Measurements from ENCODE around the gene MARK1.

The MARK1 gene

GRCh38 chr1:220527908-220528678 lies at the start of gene MARK1:
Gene MARK1, plus strand, starts transcription at chr1:220528136. Its CDS starts 687 bp downstream, at chr1:220528823.
- H3K27ac ChIP-seq, result peak within 1 kb of the TSS; percentile 56
- H3K9ac ChIP-seq, result no peak within 1 kb of the TSS
- H3K4me2 ChIP-seq (ENCODE audit: low read length), result peak within 1 kb of the TSS; percentile 85
- no peak for TF ChIP-seq CTCF (IDR thresholded peaks at IDR 0.05)
- no peaks in the 10 kb centered on the region for H3K27me3 ChIP-seq (ENCODE audit: control insufficient read depth, insufficient read depth, low read length)
- no peaks in the 10 kb centered on the region for H3K79me2 ChIP-seq
- H2AFZ ChIP-seq, result peak within 1 kb of the TSS; percentile 96
- no peaks in the 10 kb centered on the region for H3K9me3 ChIP-seq (ENCODE audit: control insufficient read depth, low read length)
- no peaks in the 10 kb centered on the region for H3K4me1 ChIP-seq
- no peaks in the 10 kb centered on the region for H3K36me3 ChIP-seq (ENCODE audit: control insufficient read depth, insufficient read depth, low read length)
- H3K4me3 ChIP-seq (ENCODE audit: low read depth, low read length), result peak within 1 kb of the TSS; percentile 79

- Histone ChIP-seq H3K79me2 (no peaks in the 10 kb centered on the region), H3K9me3 (ENCODE audit: control insufficient read depth, low read length) (no peaks in the 10 kb centered on the region), H3K27ac (no peak overlapping the region), H3K9ac (no peak overlapping the region), H3K4me1 (no peaks in the 10 kb centered on the region), H3K4me3 (ENCODE audit: low read depth, low read length) (no peak overlapping the region), H2AFZ (no peak overlapping the region), H3K4me2 (ENCODE audit: low read length) (no peak overlapping the region), H3K27me3 (ENCODE audit: control insufficient read depth, insufficient read depth, low read length) (no peaks in the 10 kb centered on the region), H3K36me3 (ENCODE audit: control insufficient read depth, insufficient read depth, low read length) (no peaks in the 10 kb centered on the region)
- no peak for TF ChIP-seq CTCF (IDR thresholded peaks at IDR 0.05)
These were observed 44.2 kb upstream of the MARK1 start for GRCh38 chr1:220483700-220484099.

GRCh38 chr1:220484135-220484534 lies 43.8 kb upstream of the MARK1 start:
- no peak overlapping the region for H3K27ac ChIP-seq
- H3K4me2 ChIP-seq (ENCODE audit: low read length), result no peak overlapping the region
- no peak overlapping the region for H2AFZ ChIP-seq
- H3K36me3 ChIP-seq (ENCODE audit: control insufficient read depth, insufficient read depth, low read length), result no peaks in the 10 kb centered on the region
- H3K4me1 ChIP-seq, result no peaks in the 10 kb centered on the region
- no peak overlapping the region for H3K9ac ChIP-seq
- H3K4me3 ChIP-seq (ENCODE audit: low read depth, low read length), result no peak overlapping the region
- no peak for TF ChIP-seq CTCF (IDR thresholded peaks at IDR 0.05)
- no peaks in the 10 kb centered on the region for H3K9me3 ChIP-seq (ENCODE audit: control insufficient read depth, low read length)
- H3K27me3 ChIP-seq (ENCODE audit: control insufficient read depth, insufficient read depth, low read length), result no peaks in the 10 kb centered on the region
- H3K79me2 ChIP-seq, result no peaks in the 10 kb centered on the region

- no peak overlapping the region for H3K27ac ChIP-seq
- TF ChIP-seq CTCF (IDR thresholded peaks at IDR 0.05), result no peak
These were observed 42.8 kb upstream of the MARK1 start for GRCh38 chr1:220485131-220485530.

GRCh38 chr1:220485791-220486190 lies 42.1 kb upstream of the MARK1 start:
- no peak overlapping the region for H3K9ac ChIP-seq
- no peak overlapping the region for H3K4me3 ChIP-seq (ENCODE audit: low read depth, low read length)
- no peak overlapping the region for H2AFZ ChIP-seq
- no peak for TF ChIP-seq CTCF (IDR thresholded peaks at IDR 0.05)
- H3K27ac ChIP-seq, result no peak overlapping the region
- H3K4me1 ChIP-seq, result no peaks in the 10 kb centered on the region
- H3K4me2 ChIP-seq (ENCODE audit: low read length), result no peak overlapping the region
- no peaks in the 10 kb centered on the region for H3K36me3 ChIP-seq (ENCODE audit: control insufficient read depth, insufficient read depth, low read length)
- no peaks in the 10 kb centered on the region for H3K27me3 ChIP-seq (ENCODE audit: control insufficient read depth, insufficient read depth, low read length)
- H3K9me3 ChIP-seq (ENCODE audit: control insufficient read depth, low read length), result no peaks in the 10 kb centered on the region
- H3K79me2 ChIP-seq, result no peaks in the 10 kb centered on the region

More at GRCh38 chr1:220485131-220485530, 42.8 kb upstream of the MARK1 start:
- no peaks in the 10 kb centered on the region for H3K9me3 ChIP-seq (ENCODE audit: control insufficient read depth, low read length)
- no peaks in the 10 kb centered on the region for H3K36me3 ChIP-seq (ENCODE audit: control insufficient read depth, insufficient read depth, low read length)
- H3K4me3 ChIP-seq (ENCODE audit: low read depth, low read length), result no peak overlapping the region
- no peaks in the 10 kb centered on the region for H3K4me1 ChIP-seq
- H3K9ac ChIP-seq, result no peak overlapping the region
- no peaks in the 10 kb centered on the region for H3K27me3 ChIP-seq (ENCODE audit: control insufficient read depth, insufficient read depth, low read length)
- H3K79me2 ChIP-seq, result no peaks in the 10 kb centered on the region
- H2AFZ ChIP-seq, result no peak overlapping the region
- no peak overlapping the region for H3K4me2 ChIP-seq (ENCODE audit: low read length)

Data from parathyroid adenoma (tissue), 2 donors.